Measurements from ENCODE around the gene TMC3.

DNA sequence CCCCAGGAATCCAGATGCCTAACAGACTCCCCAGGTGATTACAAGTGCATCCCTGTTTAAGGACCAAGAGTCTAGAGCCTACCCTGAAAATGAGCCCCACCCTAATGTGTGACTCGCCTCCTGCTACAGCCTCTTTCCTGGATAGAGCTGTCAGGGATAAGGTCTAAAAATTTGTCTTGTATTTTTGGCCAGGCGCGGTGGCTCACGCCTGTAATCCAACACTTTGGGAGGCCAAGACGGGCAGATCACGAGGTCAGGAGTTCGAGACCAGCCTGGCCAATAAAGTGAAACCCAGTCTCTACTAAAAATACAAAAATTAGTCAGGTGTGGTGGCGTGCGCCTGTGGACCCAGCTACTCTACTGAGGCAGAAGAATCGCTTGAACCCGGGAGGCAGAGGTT, 11.2 kb downstream of the TMC3 start:
- TF ChIP-seq, protein P1, sequence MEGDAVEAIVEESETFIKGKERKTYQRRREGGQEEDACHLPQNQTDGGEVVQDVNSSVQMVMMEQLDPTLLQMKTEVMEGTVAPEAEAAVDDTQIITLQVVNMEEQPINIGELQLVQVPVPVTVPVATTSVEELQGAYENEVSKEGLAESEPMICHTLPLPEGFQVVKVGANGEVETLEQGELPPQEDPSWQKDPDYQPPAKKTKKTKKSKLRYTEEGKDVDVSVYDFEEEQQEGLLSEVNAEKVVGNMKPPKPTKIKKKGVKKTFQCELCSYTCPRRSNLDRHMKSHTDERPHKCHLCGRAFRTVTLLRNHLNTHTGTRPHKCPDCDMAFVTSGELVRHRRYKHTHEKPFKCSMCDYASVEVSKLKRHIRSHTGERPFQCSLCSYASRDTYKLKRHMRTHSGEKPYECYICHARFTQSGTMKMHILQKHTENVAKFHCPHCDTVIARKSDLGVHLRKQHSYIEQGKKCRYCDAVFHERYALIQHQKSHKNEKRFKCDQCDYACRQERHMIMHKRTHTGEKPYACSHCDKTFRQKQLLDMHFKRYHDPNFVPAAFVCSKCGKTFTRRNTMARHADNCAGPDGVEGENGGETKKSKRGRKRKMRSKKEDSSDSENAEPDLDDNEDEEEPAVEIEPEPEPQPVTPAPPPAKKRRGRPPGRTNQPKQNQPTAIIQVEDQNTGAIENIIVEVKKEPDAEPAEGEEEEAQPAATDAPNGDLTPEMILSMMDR (IDR thresholded peaks at IDR 0.05; ENCODE audit: low read depth, low read length): no peak
- TF ChIP-seq EZH2phosphoT487 (IDR thresholded peaks at IDR 0.05; ENCODE audit: low read depth): no peak
